Measurements from ENCODE around the gene SORCS2. TPM values are rescaled to one million over a fixed set of nuclear protein-coding genes. Genes with fewer than 3 reads are reported as not detected.
A peak's percentile ranks its signal among the peaks of the same experiment; 100 is the strongest.

SORCS2 gene
- total and polyA plus RNA-seq, 2 of the 13 experiments (the other 11 are each of a cell fraction or from before 2014, with no cell fraction given), result 0.82 to 1.0 TPM

- ATAC-seq, result peak; percentile 37; the same call in 1 of the 3 replicates
- no peaks in the 10 kb centered on the region for H3K79me2 ChIP-seq (ENCODE audit: insufficient read depth, low read length)
- no peak overlapping the region for H3K9ac ChIP-seq (ENCODE audit: insufficient read depth, low read depth, low read length)
- FAIRE-seq, result no peak
- TF ChIP-seq ZNF768 (CRISPR knock-in tag; IDR thresholded peaks at IDR 0.05) (no peak), TOE1 (CRISPR knock-in tag; IDR thresholded peaks at IDR 0.05) (no peak), ATF6 (CRISPR knock-in tag; conservative IDR thresholded peaks at IDR 0.05) (no peak), KAT8 (CRISPR knock-in tag; IDR thresholded peaks at IDR 0.05) (no peak), KDM4B (CRISPR knock-in tag; IDR thresholded peaks at IDR 0.05) (no peak), SRF (IDR thresholded peaks at IDR 0.05; ENCODE audit: low read depth, low read length) (no peak), ZNF850 (CRISPR knock-in tag; conservative IDR thresholded peaks at IDR 0.05) (no peak), PHF8 (CRISPR knock-in tag; IDR thresholded peaks at IDR 0.05) (no peak), ZNF543 (CRISPR knock-in tag; IDR thresholded peaks at IDR 0.05) (no peak), ZNF33B (CRISPR knock-in tag; IDR thresholded peaks at IDR 0.05) (no peak), U2AF2 (IDR thresholded peaks at IDR 0.05; ENCODE audit: low read depth, low read length) (no peak), ZNF720 (CRISPR knock-in tag; IDR thresholded peaks at IDR 0.05) (no peak), STAT6 (CRISPR knock-in tag; IDR thresholded peaks at IDR 0.05; ENCODE audit: borderline replicate concordance) (no peak), ZNF354B (CRISPR knock-in tag; IDR thresholded peaks at IDR 0.05) (no peak), RCOR2 (CRISPR knock-in tag; IDR thresholded peaks at IDR 0.05) (no peak), ZBTB3 (CRISPR knock-in tag; IDR thresholded peaks at IDR 0.05; ENCODE audit: borderline replicate concordance, low read depth) (no peak)
- TF ChIP-seq, protein P1, sequence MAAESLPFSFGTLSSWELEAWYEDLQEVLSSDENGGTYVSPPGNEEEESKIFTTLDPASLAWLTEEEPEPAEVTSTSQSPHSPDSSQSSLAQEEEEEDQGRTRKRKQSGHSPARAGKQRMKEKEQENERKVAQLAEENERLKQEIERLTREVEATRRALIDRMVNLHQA (CRISPR knock-in tag; IDR thresholded peaks at IDR 0.05), result no peak
- ChIA-PET POLR2A (no interaction called here), CTCF (ENCODE audit: low intra/inter-chr PET ratio, low total read pairs) (no interaction called here)
- no peaks in the 10 kb centered on the region for H3K9me3 ChIP-seq (ENCODE audit: low read length)
- intact Hi-C loops (cut with micrococcal nuclease; ENCODE audit: unreplicated experiment), result no loop called here
- H3K36me3 ChIP-seq (replicated peaks in 1 of 2; ENCODE audit: control insufficient read depth in 1 of 2, insufficient read depth in 2 of 2, low read length in 2 of 2), result no peaks in the 10 kb centered on the region
- in situ Hi-C loops (cut with HindIII; ENCODE audit: extremely low pct_ligation_motif_present, low pct_unique_long_range_greater_than_20kb), result no loop called here
- BruUV-seq (replicated peaks), result no TSS peak
- no peak overlapping the region for H3K4me3 ChIP-seq (replicated peaks in 1 of 3; ENCODE audit: insufficient read depth in 1 of 3, low read depth in 2 of 3, low read length in 3 of 3)
- H4K20me1 ChIP-seq (ENCODE audit: insufficient read depth, low read length), result no peaks in the 10 kb centered on the region
- no peak overlapping the region for H2AFZ ChIP-seq (ENCODE audit: low read length)
- DNase-seq (ENCODE audit: low spot score), result no peak
- H3K27me3 ChIP-seq (ENCODE audit: control insufficient read depth in 1 of 2, insufficient read depth in 2 of 2, low read length in 2 of 2), result peaks cover 11 to 73% of the 10 kb centered on the region in 2 experiments; a peak in 4 of 5 replicates
- no peak overlapping the region for H3K27ac ChIP-seq (ENCODE audit: extremely low read length, insufficient read depth, low read length)
- H3K4me2 ChIP-seq (ENCODE audit: low read depth, low read length), result no peak overlapping the region
- H3K4me1 ChIP-seq (ENCODE audit: insufficient read depth, low read length), result no peaks in the 10 kb centered on the region
- 18% methylated on average over 13 of the region's 18 CpGs for WGBS (ENCODE audit: low lambda C conversion rate)
Observed at GRCh38 chr4:7266525-7267292, 74.4 kb downstream of the SORCS2 start.
